ENCODE measurements around the gene SRD5A1. TPM values are rescaled to one million over a fixed set of nuclear protein-coding genes. Genes with fewer than 3 reads are reported as not detected.
A peak's percentile ranks its signal among the peaks of the same experiment; 100 is the strongest.

The SRD5A1 gene
- total and polyA plus RNA-seq, 2 experiments from 2014 or later: 18.2 to 87.3 TPM

DNA sequence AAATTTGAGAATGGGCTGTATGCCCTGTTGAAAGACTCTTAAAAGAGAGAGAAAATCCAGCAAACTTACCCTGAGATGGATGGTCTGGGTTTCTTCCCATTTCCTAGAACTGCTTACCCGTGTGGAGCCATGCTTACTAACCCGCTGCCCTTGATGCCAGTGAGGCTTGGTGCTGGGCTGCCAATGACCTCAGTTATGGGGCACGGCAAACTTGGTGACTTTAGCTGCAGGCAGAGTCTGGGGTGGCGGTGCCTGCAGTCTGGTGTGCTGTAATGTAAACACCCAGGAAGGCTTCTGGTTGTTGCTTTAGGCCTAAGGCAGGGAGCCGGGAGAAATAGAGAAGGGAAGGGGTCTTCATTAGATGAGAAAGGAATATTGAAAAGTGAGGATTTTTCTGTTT lies 72.7 kb downstream of the SRD5A1 start:
- Histone ChIP-seq H3K4me2 (no peak overlapping the region), H3K79me2 (replicated peaks; ENCODE audit: insufficient read depth) (no peaks in the 10 kb centered on the region), H3K4me1 (ENCODE audit: insufficient read depth) (peaks cover 7% of the 10 kb centered on the region; the same call in 1 of the 2 replicates), H3F3A (replicated peaks; ENCODE audit: low read depth) (0 out of 2 replicates have a peak, but pooled peaks cover under 1% of the 10 kb centered on the region), H3K36me3 (ENCODE audit: insufficient read depth) (no peaks in the 10 kb centered on the region), H3K27me3 (ENCODE audit: insufficient read depth) (peaks cover under 1% of the 10 kb centered on the region; the same call in 1 of the 2 replicates), H3K9me2 (ENCODE audit: insufficient read depth) (no peaks in the 10 kb centered on the region), H3K27ac (ENCODE audit: low read depth) (no peak overlapping the region), H2AFZ (0 out of 2 replicates have a peak overlapping the region, but pooled peaks have one; percentile 52), H3K4me3 (no peak overlapping the region), H4K20me1 (replicated peaks; ENCODE audit: insufficient read depth) (no peaks in the 10 kb centered on the region)
- no peaks in the 10 kb centered on the region for H3K9me3 Mint-ChIP-seq
- H3K4me3 Mint-ChIP-seq: no peak overlapping the region
- DNase-seq (ENCODE audit: low spot score) (no peak), ATAC-seq (no peak)
- no peaks in the 10 kb centered on the region for H3K27me3 Mint-ChIP-seq (ENCODE audit: insufficient read depth, low read depth, poor library complexity)
- peaks cover 10% of the 10 kb centered on the region for H3K4me1 Mint-ChIP-seq
- H3K27ac Mint-ChIP-seq: no peak overlapping the region
- no peaks in the 10 kb centered on the region; the same call in 2 of the 3 replicates for H3K36me3 Mint-ChIP-seq (ENCODE audit: low read depth)
- TF ChIP-seq POLR2AphosphoS5 (IDR thresholded peaks at IDR 0.05; ENCODE audit: low read depth) (no peak), EZH2phosphoT487 (IDR thresholded peaks at IDR 0.05; ENCODE audit: unreplicated experiment) (no peak), ZNF331 (CRISPR knock-in tag; IDR thresholded peaks at IDR 0.05; ENCODE audit: low read depth) (no peak), ZNF114 (CRISPR knock-in tag; IDR thresholded peaks at IDR 0.05) (no peak), NANOG (IDR thresholded peaks at IDR 0.05; ENCODE audit: borderline replicate concordance) (no peak), CREB1 (CRISPR knock-in tag; IDR thresholded peaks at IDR 0.05; ENCODE audit: low read depth) (no peak), STAT1 (IDR thresholded peaks at IDR 0.05; ENCODE audit: unreplicated experiment) (no peak), EZH2 (IDR thresholded peaks at IDR 0.05; ENCODE audit: low read depth, unreplicated experiment) (no peak), JUNB (IDR thresholded peaks at IDR 0.05; ENCODE audit: unreplicated experiment) (no peak)
- TF ChIP-seq, protein P1, sequence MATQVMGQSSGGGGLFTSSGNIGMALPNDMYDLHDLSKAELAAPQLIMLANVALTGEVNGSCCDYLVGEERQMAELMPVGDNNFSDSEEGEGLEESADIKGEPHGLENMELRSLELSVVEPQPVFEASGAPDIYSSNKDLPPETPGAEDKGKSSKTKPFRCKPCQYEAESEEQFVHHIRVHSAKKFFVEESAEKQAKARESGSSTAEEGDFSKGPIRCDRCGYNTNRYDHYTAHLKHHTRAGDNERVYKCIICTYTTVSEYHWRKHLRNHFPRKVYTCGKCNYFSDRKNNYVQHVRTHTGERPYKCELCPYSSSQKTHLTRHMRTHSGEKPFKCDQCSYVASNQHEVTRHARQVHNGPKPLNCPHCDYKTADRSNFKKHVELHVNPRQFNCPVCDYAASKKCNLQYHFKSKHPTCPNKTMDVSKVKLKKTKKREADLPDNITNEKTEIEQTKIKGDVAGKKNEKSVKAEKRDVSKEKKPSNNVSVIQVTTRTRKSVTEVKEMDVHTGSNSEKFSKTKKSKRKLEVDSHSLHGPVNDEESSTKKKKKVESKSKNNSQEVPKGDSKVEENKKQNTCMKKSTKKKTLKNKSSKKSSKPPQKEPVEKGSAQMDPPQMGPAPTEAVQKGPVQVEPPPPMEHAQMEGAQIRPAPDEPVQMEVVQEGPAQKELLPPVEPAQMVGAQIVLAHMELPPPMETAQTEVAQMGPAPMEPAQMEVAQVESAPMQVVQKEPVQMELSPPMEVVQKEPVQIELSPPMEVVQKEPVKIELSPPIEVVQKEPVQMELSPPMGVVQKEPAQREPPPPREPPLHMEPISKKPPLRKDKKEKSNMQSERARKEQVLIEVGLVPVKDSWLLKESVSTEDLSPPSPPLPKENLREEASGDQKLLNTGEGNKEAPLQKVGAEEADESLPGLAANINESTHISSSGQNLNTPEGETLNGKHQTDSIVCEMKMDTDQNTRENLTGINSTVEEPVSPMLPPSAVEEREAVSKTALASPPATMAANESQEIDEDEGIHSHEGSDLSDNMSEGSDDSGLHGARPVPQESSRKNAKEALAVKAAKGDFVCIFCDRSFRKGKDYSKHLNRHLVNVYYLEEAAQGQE (IDR thresholded peaks at IDR 0.05; ENCODE audit: unreplicated experiment): no peak
- TF ChIP-seq, protein P2, sequence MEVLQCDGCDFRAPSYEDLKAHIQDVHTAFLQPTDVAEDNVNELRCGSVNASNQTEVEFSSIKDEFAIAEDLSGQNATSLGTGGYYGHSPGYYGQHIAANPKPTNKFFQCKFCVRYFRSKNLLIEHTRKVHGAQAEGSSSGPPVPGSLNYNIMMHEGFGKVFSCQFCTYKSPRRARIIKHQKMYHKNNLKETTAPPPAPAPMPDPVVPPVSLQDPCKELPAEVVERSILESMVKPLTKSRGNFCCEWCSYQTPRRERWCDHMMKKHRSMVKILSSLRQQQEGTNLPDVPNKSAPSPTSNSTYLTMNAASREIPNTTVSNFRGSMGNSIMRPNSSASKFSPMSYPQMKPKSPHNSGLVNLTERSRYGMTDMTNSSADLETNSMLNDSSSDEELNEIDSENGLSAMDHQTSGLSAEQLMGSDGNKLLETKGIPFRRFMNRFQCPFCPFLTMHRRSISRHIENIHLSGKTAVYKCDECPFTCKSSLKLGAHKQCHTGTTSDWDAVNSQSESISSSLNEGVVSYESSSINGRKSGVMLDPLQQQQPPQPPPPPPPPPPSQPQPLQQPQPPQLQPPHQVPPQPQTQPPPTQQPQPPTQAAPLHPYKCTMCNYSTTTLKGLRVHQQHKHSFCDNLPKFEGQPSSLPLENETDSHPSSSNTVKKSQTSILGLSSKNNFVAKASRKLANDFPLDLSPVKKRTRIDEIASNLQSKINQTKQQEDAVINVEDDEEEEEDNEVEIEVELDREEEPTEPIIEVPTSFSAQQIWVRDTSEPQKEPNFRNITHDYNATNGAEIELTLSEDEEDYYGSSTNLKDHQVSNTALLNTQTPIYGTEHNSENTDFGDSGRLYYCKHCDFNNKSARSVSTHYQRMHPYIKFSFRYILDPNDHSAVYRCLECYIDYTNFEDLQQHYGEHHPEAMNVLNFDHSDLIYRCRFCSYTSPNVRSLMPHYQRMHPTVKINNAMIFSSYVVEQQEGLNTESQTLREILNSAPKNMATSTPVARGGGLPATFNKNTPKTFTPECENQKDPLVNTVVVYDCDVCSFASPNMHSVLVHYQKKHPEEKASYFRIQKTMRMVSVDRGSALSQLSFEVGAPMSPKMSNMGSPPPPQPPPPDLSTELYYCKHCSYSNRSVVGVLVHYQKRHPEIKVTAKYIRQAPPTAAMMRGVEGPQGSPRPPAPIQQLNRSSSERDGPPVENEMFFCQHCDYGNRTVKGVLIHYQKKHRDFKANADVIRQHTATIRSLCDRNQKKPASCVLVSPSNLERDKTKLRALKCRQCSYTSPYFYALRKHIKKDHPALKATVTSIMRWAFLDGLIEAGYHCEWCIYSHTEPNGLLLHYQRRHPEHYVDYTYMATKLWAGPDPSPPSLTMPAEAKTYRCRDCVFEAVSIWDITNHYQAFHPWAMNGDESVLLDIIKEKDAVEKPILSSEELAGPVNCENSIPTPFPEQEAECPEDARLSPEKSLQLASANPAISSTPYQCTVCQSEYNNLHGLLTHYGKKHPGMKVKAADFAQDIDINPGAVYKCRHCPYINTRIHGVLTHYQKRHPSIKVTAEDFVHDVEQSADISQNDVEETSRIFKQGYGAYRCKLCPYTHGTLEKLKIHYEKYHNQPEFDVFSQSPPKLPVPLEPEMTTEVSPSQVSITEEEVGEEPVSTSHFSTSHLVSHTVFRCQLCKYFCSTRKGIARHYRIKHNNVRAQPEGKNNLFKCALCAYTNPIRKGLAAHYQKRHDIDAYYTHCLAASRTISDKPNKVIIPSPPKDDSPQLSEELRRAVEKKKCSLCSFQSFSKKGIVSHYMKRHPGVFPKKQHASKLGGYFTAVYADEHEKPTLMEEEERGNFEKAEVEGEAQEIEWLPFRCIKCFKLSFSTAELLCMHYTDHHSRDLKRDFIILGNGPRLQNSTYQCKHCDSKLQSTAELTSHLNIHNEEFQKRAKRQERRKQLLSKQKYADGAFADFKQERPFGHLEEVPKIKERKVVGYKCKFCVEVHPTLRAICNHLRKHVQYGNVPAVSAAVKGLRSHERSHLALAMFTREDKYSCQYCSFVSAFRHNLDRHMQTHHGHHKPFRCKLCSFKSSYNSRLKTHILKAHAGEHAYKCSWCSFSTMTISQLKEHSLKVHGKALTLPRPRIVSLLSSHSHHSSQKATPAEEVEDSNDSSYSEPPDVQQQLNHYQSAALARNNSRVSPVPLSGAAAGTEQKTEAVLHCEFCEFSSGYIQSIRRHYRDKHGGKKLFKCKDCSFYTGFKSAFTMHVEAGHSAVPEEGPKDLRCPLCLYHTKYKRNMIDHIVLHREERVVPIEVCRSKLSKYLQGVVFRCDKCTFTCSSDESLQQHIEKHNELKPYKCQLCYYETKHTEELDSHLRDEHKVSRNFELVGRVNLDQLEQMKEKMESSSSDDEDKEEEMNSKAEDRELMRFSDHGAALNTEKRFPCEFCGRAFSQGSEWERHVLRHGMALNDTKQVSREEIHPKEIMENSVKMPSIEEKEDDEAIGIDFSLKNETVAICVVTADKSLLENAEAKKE (CRISPR knock-in tag; IDR thresholded peaks at IDR 0.05): no peak
- TF ChIP-seq, protein P3, sequence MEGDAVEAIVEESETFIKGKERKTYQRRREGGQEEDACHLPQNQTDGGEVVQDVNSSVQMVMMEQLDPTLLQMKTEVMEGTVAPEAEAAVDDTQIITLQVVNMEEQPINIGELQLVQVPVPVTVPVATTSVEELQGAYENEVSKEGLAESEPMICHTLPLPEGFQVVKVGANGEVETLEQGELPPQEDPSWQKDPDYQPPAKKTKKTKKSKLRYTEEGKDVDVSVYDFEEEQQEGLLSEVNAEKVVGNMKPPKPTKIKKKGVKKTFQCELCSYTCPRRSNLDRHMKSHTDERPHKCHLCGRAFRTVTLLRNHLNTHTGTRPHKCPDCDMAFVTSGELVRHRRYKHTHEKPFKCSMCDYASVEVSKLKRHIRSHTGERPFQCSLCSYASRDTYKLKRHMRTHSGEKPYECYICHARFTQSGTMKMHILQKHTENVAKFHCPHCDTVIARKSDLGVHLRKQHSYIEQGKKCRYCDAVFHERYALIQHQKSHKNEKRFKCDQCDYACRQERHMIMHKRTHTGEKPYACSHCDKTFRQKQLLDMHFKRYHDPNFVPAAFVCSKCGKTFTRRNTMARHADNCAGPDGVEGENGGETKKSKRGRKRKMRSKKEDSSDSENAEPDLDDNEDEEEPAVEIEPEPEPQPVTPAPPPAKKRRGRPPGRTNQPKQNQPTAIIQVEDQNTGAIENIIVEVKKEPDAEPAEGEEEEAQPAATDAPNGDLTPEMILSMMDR (conservative IDR thresholded peaks at IDR 0.05; ENCODE audit: low read depth in 2 of 2): no peak
- TF ChIP-seq, protein P4, sequence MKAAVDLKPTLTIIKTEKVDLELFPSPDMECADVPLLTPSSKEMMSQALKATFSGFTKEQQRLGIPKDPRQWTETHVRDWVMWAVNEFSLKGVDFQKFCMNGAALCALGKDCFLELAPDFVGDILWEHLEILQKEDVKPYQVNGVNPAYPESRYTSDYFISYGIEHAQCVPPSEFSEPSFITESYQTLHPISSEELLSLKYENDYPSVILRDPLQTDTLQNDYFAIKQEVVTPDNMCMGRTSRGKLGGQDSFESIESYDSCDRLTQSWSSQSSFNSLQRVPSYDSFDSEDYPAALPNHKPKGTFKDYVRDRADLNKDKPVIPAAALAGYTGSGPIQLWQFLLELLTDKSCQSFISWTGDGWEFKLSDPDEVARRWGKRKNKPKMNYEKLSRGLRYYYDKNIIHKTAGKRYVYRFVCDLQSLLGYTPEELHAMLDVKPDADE (IDR thresholded peaks at IDR 0.05): no peak
